Hypothalamus (tissue), 51 donors: ENCODE data around the gene PSTK.

ENCODE experiments used
- DNase-seq, 51 donors: peaks; one replicate each; lab custom pipeline; 2025; lab: John Stamatoyannopoulos, UW

PSTK gene

GRCh38 chr10:123017421-123018165 lies 37.4 kb downstream of the PSTK start:
- DNase-seq, result no peak

DNA sequence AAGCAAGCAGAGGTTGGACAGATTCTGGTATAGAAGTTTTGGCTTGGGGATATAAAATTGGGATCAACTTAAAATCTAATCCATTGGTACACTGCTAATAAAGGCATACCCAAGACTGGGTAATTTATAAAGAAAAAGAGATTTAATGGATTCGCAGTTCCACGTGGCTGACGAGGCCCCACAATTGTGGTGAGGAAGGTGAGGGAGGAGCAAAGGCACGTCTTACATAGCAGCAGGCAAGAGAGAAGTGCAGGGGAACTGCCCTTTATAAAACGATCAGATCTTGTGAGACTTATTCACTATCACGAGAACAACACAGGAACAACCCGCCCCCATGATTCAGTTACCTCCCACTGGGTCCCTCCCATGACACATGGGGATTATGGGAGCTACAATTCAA lies 38.3 kb downstream of the PSTK start:
- no peak for DNase-seq

- DNase-seq, result no peak
Observed at GRCh38 chr10:123019264-123019663, 39.1 kb downstream of the PSTK start.

DNA sequence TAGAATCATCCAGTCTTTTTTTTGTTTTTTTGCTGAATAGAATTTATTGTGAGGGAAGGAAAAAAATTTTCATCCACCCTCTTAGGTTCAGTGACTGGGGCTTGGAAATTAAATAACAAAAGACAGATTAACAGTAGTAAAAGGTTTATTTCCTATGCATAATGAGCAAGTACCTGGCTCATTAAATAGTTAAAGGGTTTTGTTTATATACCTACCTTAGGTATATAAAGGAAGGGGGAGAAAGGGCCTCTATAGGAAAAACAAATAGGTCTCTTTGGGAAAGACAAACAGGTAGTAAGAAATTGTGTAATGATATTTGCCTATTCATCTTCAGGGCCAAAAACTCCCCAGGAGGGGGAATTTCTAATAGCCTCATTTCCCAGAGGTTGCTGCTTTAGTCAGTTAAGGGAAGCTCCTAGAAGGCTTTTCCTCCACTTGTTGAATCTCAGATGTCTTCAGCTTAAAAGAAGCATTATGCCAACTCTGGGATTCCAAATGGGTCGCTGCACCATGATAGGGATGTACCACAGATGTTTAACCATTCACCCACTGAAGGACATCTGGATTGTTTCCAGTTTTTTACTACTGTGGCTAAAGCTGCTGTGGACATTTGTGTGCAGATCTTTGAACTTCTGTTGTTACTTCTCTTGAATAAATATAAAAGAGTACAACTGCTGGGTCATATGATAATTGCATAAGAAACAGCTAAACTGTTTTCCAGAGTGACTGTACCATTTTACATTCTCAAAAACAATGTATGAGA lies 39.9 kb downstream of the PSTK start:
- DNase-seq, result no peak

GRCh38 chr10:123021517-123021916 lies 41.3 kb downstream of the PSTK start:
- no peak for DNase-seq

- no peak for DNase-seq
Observed at GRCh38 chr10:123024540-123024939, 44.3 kb downstream of the PSTK start.

DNA sequence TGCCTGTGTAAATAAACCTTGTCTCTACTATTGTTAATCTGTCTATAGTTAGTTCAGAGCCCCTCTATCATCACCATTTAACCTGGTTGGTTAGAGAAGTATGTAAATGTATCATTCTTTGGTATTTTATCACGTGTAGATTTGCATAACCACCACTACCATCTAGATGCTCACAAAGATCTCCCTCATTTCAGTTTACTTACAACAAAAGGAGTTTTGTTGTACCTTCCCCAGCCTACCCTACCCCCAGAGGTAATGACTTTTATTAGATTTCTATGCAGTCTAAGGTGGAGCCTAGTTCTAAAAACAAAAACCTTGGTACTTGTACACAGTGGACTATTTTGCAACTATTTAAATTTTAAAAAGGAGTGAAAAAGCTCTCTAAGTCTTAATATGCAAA lies 46.1 kb downstream of the PSTK start:
- DNase-seq, result no peak

- no peak for DNase-seq
Observed at GRCh38 chr10:123027861-123028260, 47.7 kb downstream of the PSTK start.

DNA sequence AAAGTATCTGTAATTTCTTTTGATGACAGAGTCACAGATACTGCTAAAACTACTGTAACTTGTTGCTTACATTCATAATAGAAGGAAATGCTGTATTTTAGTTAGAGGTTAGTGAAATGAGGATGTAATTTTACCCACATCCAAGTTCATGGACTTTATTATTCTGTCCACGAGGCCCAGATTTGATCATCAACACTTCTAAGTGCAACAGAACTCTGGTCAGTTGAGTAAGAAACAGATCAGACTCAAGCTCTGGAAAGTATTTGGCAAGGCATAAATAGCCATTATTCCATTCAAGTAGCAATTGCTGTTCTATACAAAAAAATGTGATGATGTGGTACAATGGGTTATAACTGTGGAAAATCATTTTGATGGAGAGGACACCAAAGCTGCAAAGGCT lies 50.9 kb downstream of the PSTK start:
- no peak for DNase-seq

- no peak for DNase-seq
Observed at GRCh38 chr10:123034332-123034731, 54.1 kb downstream of the PSTK start.

GRCh38 chr10:123035467-123036086 lies 55.4 kb downstream of the PSTK start:
- DNase-seq, result no peak

GRCh38 chr10:123038782-123039631 lies 58.8 kb downstream of the PSTK start:
- peak in 1 of 51 donors; percentile 4 for DNase-seq

GRCh38 chr10:123039632-123039930 lies 59.4 kb downstream of the PSTK start:
- DNase-seq, result no peak
